OCI-LY3 (cell line): Measurements from ENCODE around the gene ZNF418.

ENCODE experiments used
- H2AFZ ChIP-seq: fragments of 200-600, 300-600 bp; shearing (Covaris generic); 2 replicates; pipeline ENCODE4 v1.6.0; 2014; ENCODE audit warnings: antibody characterized with exemption, low read depth, low read length
- H3K27ac ChIP-seq: fragments of 200-600, 300-600 bp; sonication (generic); 2 replicates; pipeline ENCODE4 v1.5.1; 2014; ENCODE audit warnings: mild to moderate bottlenecking, low read length, moderate library complexity, mixed read lengths
- H3K27me3 ChIP-seq: fragments of 200-600, 300-600 bp; sonication (generic); 2 replicates; pipeline ENCODE4 v1.6.1; 2014; ENCODE audit warnings: low read depth, low read length, mixed read lengths
- H3K36me3 ChIP-seq: fragments of 200-600, 300-600 bp; sonication (generic); replicated peaks from 2 replicates; pipeline ENCODE3; 2014; ENCODE audit warnings: low read depth, low read length, mixed read lengths
- H3K4me1 ChIP-seq: fragments of 300-600, 200-600 bp; sonication (generic); 2 replicates; pipeline ENCODE4 v1.6.1; 2014; ENCODE audit warnings: low read length, mixed read lengths
- H3K4me2 ChIP-seq: fragments of 200-600, 300-600 bp; sonication (generic); 2 replicates; pipeline ENCODE4 v1.6.1; 2014; ENCODE audit warnings: low read length, mixed read lengths
- H3K4me3 ChIP-seq: fragments of 300-600, 200-600 bp; sonication (generic); 2 replicates; pipeline ENCODE4 v1.5.1; 2014; ENCODE audit warnings: antibody characterized with exemption, mild to moderate bottlenecking, low read length, moderate library complexity
- H3K79me2 ChIP-seq: fragments of 300-600, 200-600 bp; shearing (Covaris generic); 2 replicates; pipeline ENCODE4 v1.6.1; 2014; ENCODE audit warnings: mild to moderate bottlenecking, low read length, mixed read lengths
- H3K9ac ChIP-seq: fragments of 300-600, 200-600 bp; shearing (Covaris generic); 2 replicates; pipeline ENCODE4 v1.6.0; 2014; ENCODE audit warnings: mild to moderate bottlenecking, low read length, moderate library complexity
- H3K9me3 ChIP-seq: fragments of 200-600, 300-600 bp; shearing (Covaris generic); 2 replicates; pipeline ENCODE4 v1.6.1; 2014; ENCODE audit warnings: low read length, mixed read lengths; ENCODE audit not compliant: insufficient read depth
- H4K20me1 ChIP-seq: fragments of 200-600, 300-600 bp; sonication (generic); 2 replicates; pipeline ENCODE4 v1.6.1; 2016; ENCODE audit warnings: low read length, mixed read lengths; ENCODE audit not compliant: insufficient read depth
- CTCF ChIP-seq: fragments of 200-600, 300-600 bp; sonication (generic); IDR thresholded peaks from 2 replicates; pipeline ENCODE4 v1.5.1; 2014; ENCODE audit warnings: antibody characterized with exemption, low read length, low read depth
- EZH2phosphoT487 ChIP-seq: fragments of 200-600 bp; shearing (Covaris generic); IDR thresholded peaks from 2 replicates; pipeline ENCODE4 v1.6.1; 2018; ENCODE audit warnings: antibody characterized with exemption, mixed run types, low read depth

The ZNF418 gene

GRCh38 chr19:57872450-57872849 is 62.8 kb downstream of the ZNF418 start:
- no peak overlapping the region for H3K9ac ChIP-seq
- H3K4me1 ChIP-seq: no peaks in the 10 kb centered on the region
- peaks cover 57% of the 10 kb centered on the region for H3K36me3 ChIP-seq
- H3K79me2 ChIP-seq: peaks cover 74% of the 10 kb centered on the region
- H3K4me2 ChIP-seq: no peak overlapping the region
- H4K20me1 ChIP-seq: peaks cover under 1% of the 10 kb centered on the region; the same call in 1 of the 2 replicates
- no peak overlapping the region for H3K27ac ChIP-seq
- peaks cover 12% of the 10 kb centered on the region; the same call in 1 of the 2 replicates for H3K9me3 ChIP-seq
- no peak overlapping the region for H2AFZ ChIP-seq
- TF ChIP-seq CTCF (no peak), EZH2phosphoT487 (no peak)
- H3K4me3 ChIP-seq: no peak overlapping the region
- H3K27me3 ChIP-seq: no peaks in the 10 kb centered on the region
